Esophagus muscularis mucosa (tissue), 4 donors: Measurements from ENCODE around the gene ATG16L2. TPM values are rescaled to one million over a fixed set of nuclear protein-coding genes. Genes with fewer than 3 reads are reported as not detected.

Source experiments
- DNase-seq: peaks from one replicate; pipeline ENCODE4 v3.0.0-alpha.2; 2017; ENCODE audit errors: extremely low spot score
- H3K27ac ChIP-seq, 4 donors: fragments of 200-600 bp; sonication (generic); replicated peaks in 1 of 4; 1 replicate in 3 of 4; 2 replicates in 1 of 4; pipeline ENCODE4 v1.5.1; 2016 to 2019; ENCODE audit warnings: mild to moderate bottlenecking in 1 of 4
- H3K27me3 ChIP-seq, 4 donors: fragments of 200-600 bp; sonication (generic); one replicate each; pipeline versions ENCODE4 v1.5.1 to v1.6.0; 2016 to 2019
- H3K36me3 ChIP-seq, 4 donors: fragments of 200-600 bp; sonication (generic); one replicate each; pipeline ENCODE4 v1.5.1; 2016 to 2019
- H3K4me1 ChIP-seq, 4 donors: fragments of 200-600 bp; sonication (generic); one replicate each; pipeline ENCODE4 v1.5.1; 2016 to 2019
- H3K4me3 ChIP-seq, 4 donors: fragments of 200-600 bp; sonication (generic); 1 replicate in 2 of 4; 2 replicates in 2 of 4; pipeline ENCODE4 v1.5.1; 2016 to 2019; ENCODE audit warnings: mild to moderate bottlenecking in 4 of 4, moderate library complexity in 1 of 4
- H3K9me3 ChIP-seq, 4 donors: fragments of 200-600 bp; sonication (generic); 1 replicate in 3 of 4; 2 replicates in 1 of 4; pipeline ENCODE4 v1.5.1; 2016 to 2019
- CTCF ChIP-seq, 3 experiments: fragments of 200-600 bp in 2 of 3; fragments of 450-650 bp in 1 of 3; sonication (generic) in 2 of 3; IDR thresholded peaks; one replicate each; pipeline ENCODE4 v1.5.1; 2017 to 2019; ENCODE audit warnings: antibody characterized with exemption in 3 of 3, mild to moderate bottlenecking in 2 of 3, moderate library complexity in 1 of 3
- EP300 ChIP-seq: sonication (generic); formaldehyde crosslinking; IDR thresholded peaks from one replicate; pipeline ENCODE4 v1.6.1; 2017; ENCODE audit warnings: antibody characterized with exemption
- POLR2A ChIP-seq: fragments of 450-650 bp; IDR thresholded peaks from one replicate; pipeline ENCODE4 v1.6.1; 2017; ENCODE audit warnings: antibody characterized with exemption, moderate library complexity, mild to moderate bottlenecking, low read depth
- POLR2AphosphoS5 ChIP-seq, 2 donors: sonication (generic); formaldehyde crosslinking; IDR thresholded peaks; one replicate each; pipeline ENCODE4 v1.6.1; 2017; ENCODE audit warnings: antibody characterized with exemption in 2 of 2
- WGBS: methylation state at CpG from one replicate; pipeline ENCODE4 v1.1.5; 2018; 5-methylcytosine and 5-hydroxymethylcytosine counted together
- intact Hi-C: fragments of 100-400 bp; cut with DNase I; formaldehyde crosslinking; loops from one replicate; pipeline ENCODE4 v1.15.1; 2023
- total RNA-seq, 4 donors: library from RNA; depleted of rRNA; stranded (reverse); fragments of >200 nt; gene quantifications; one replicate each; pipeline versions ENCODE4 v1.1.0 to v1.2.1, GENCODE V29; 2016

Gene ATG16L2
- total RNA-seq, 4 donors from 2014 or later: 11.8 to 19.3 (median 18.2) TPM

GRCh38 chr11:72860010-72860409, 45.8 kb downstream of the ATG16L2 start:
- intact Hi-C loops: no loop called here
- Histone ChIP-seq H3K36me3 (peaks cover 0 to 10% (median 0%) of the 10 kb centered on the region in 4 donors), H3K27me3 (no peaks in the 10 kb centered on the region), H3K27ac (no peak overlapping the region), H3K9me3 (no peaks in the 10 kb centered on the region), H3K4me1 (peaks cover 31 to 38% (median 34%) of the 10 kb centered on the region in 4 donors), H3K4me3 (no peak overlapping the region)
- 96% methylated on average over 4 of the region's 4 CpGs for WGBS
- DNase-seq: no peak
- TF ChIP-seq CTCF (IDR thresholded peaks at IDR 0.05): no peak
- TF ChIP-seq POLR2A: no peak
- TF ChIP-seq POLR2AphosphoS5 (IDR thresholded peaks at IDR 0.05): no peak
- TF ChIP-seq EP300: no peak

GRCh38 chr11:72860592-72860991, 46.4 kb downstream of the ATG16L2 start:
- intact Hi-C loops: no loop called here
- Histone ChIP-seq H3K27ac (no peak overlapping the region), H3K9me3 (no peaks in the 10 kb centered on the region), H3K4me1 (peaks cover 36 to 41% (median 39%) of the 10 kb centered on the region in 4 donors), H3K36me3 (peaks cover 0 to 10% (median 0%) of the 10 kb centered on the region in 4 donors), H3K4me3 (no peak overlapping the region), H3K27me3 (no peaks in the 10 kb centered on the region)
- TF ChIP-seq POLR2A: no peak
- TF ChIP-seq EP300: no peak
- no peak for TF ChIP-seq POLR2AphosphoS5 (IDR thresholded peaks at IDR 0.05)
- no peak for TF ChIP-seq CTCF (IDR thresholded peaks at IDR 0.05)
- DNase-seq: no peak
- 93% methylated on average over 4 of the region's 4 CpGs for WGBS

GRCh38 chr11:72863091-72863490, 48.9 kb downstream of the ATG16L2 start:
- Histone ChIP-seq H3K27ac (no peak overlapping the region), H3K36me3 (peaks cover 0 to 10% (median 6%) of the 10 kb centered on the region in 4 donors), H3K27me3 (no peaks in the 10 kb centered on the region), H3K9me3 (no peaks in the 10 kb centered on the region), H3K4me1 (peaks cover 21 to 26% (median 22%) of the 10 kb centered on the region in 4 donors), H3K4me3 (no peak overlapping the region)
- intact Hi-C loops: no loop called here
- TF ChIP-seq POLR2AphosphoS5 (IDR thresholded peaks at IDR 0.05): no peak
- TF ChIP-seq EP300: no peak
- TF ChIP-seq CTCF (IDR thresholded peaks at IDR 0.05): no peak
- no peak for TF ChIP-seq POLR2A
- no peak for DNase-seq
- 95% methylated on average over 1 of the region's 1 CpG for WGBS

GRCh38 chr11:72863916-72864315, 49.7 kb downstream of the ATG16L2 start:
- Histone ChIP-seq H3K9me3 (no peaks in the 10 kb centered on the region), H3K4me3 (no peak overlapping the region), H3K4me1 (peaks cover 21 to 26% (median 22%) of the 10 kb centered on the region in 4 donors), H3K36me3 (peaks cover 3 to 10% (median 7%) of the 10 kb centered on the region in 4 donors), H3K27ac (no peak overlapping the region), H3K27me3 (no peaks in the 10 kb centered on the region)
- 50% methylated on average over 1 of the region's 1 CpG for WGBS
- intact Hi-C loops: no loop called here
- DNase-seq: no peak
- TF ChIP-seq POLR2AphosphoS5 (IDR thresholded peaks at IDR 0.05): no peak
- TF ChIP-seq EP300: no peak
- no peak for TF ChIP-seq CTCF (IDR thresholded peaks at IDR 0.05)
- TF ChIP-seq POLR2A: no peak
